Measurements from ENCODE around the gene PANK1.

The PANK1 gene

DNA sequence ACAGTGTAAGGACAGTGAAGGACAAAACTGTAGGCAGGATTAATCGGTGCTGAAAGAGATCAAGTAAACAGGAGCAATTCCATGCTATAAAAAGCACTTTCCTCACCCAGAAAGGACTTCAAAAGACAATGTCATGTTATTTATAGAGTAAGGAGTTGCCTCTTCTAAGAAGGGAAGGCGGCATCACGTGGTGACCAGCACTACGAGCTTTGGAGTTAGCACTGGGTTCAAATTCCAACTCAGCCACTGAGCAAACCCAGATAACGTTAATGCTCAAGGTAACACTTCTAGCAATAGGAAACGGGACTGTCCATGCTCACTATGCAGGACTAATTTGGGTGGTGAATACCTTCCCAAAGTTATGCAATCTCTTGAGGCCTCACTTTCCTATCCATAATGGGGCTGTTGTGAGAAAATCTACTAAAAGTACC, 715 bp upstream of the PANK1 start:
- Histone ChIP-seq H3K9ac (ENCODE audit: low read length) (peak overlapping the region; percentile 86), H3K4me1 (ENCODE audit: low read length) (peaks cover 27% of the 10 kb centered on the region), H3K4me3 (ENCODE audit: low read length) (peak overlapping the region; percentile 98), H3K27ac (ENCODE audit: low read length) (peak overlapping the region; percentile 78), H2AFZ (ENCODE audit: low read depth, low read length) (peak overlapping the region; percentile 97), H3K79me2 (ENCODE audit: low read length) (peaks cover 35% of the 10 kb centered on the region), H4K20me1 (ENCODE audit: insufficient read depth, low read length) (peaks cover 13% of the 10 kb centered on the region), H3K4me2 (ENCODE audit: low read length) (peak overlapping the region; percentile 85), H3K36me3 (replicated peaks; ENCODE audit: low read depth, low read length) (no peaks in the 10 kb centered on the region), H3K27me3 (ENCODE audit: low read depth, low read length) (no peaks in the 10 kb centered on the region), H3K9me3 (ENCODE audit: insufficient read depth, low read length) (peaks cover 3% of the 10 kb centered on the region; the same call in 1 of the 2 replicates)
- TF ChIP-seq EZH2phosphoT487 (IDR thresholded peaks at IDR 0.05; ENCODE audit: low read depth) = no peak
- TF ChIP-seq, protein P1, sequence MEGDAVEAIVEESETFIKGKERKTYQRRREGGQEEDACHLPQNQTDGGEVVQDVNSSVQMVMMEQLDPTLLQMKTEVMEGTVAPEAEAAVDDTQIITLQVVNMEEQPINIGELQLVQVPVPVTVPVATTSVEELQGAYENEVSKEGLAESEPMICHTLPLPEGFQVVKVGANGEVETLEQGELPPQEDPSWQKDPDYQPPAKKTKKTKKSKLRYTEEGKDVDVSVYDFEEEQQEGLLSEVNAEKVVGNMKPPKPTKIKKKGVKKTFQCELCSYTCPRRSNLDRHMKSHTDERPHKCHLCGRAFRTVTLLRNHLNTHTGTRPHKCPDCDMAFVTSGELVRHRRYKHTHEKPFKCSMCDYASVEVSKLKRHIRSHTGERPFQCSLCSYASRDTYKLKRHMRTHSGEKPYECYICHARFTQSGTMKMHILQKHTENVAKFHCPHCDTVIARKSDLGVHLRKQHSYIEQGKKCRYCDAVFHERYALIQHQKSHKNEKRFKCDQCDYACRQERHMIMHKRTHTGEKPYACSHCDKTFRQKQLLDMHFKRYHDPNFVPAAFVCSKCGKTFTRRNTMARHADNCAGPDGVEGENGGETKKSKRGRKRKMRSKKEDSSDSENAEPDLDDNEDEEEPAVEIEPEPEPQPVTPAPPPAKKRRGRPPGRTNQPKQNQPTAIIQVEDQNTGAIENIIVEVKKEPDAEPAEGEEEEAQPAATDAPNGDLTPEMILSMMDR (IDR thresholded peaks at IDR 0.05; ENCODE audit: low read depth, low read length) = no peak

DNA sequence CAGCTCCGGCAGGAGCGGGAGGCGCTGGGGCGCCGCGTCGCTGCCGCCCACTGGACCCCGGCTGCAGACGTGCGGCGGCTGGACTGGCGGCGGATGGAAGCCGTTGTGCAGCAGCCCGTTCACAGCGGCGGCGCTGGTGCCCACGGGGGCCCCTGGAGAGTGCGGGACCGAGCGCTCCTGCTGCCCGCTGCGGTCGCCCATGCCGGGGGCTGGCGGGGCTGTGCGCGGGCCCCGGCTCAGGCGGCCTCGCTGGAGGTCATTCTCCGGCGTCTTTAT, 413 bp downstream of the PANK1 start:
- peak overlapping the region; percentile 98 for H3K4me3 ChIP-seq (ENCODE audit: low read length)
- peaks cover 46% of the 10 kb centered on the region for H3K79me2 ChIP-seq (ENCODE audit: low read length)
- TF ChIP-seq, protein P1 (IDR thresholded peaks at IDR 0.05; ENCODE audit: low read depth, low read length) = no peak
- TF ChIP-seq EZH2phosphoT487 (IDR thresholded peaks at IDR 0.05; ENCODE audit: low read depth) = no peak

DNA sequence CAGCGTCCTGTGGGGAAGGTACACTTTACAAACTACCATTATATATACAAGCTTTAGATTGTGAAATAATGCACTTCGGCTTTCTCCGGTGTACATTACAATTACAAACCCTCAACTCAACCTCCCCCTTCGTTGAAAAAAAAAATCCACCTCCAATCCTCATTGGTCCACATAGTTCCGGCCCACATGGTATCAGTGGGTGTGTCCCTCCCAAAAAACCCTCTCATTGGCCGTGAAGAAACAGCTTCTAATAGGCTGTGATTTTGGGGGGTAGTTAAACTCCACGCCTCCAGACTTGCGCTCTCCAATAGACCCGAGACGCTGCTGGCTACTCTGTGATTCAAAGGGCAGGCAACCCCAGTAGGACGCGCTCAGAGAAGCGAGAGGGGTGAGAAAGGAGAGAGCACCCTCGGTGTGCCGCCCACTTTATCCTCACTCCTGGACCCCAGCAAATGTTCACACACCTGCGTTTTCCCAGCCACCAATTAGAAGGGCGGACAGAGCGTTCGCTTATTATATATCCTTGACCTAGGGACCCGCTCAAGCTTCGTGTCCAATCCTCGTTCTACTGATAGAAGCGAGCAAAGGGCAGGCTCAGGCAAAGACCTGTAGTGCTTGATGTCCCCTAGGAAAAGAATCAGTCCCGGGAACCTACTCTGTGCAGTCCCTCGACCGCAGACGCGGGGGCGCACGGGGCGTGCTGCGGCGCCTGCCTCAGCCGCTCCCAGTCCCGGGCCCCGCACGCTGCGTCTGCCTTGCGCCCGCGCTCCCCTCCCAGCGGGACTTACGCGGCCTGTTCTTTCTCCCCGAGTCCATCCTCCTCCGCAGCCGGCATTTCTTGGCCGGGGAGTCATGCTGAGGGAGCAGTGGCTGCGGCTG, 991 bp downstream of the PANK1 start:
- H3K79me2 ChIP-seq (ENCODE audit: low read length) = peaks cover 52% of the 10 kb centered on the region

More for the DNA sequence above, 413 bp downstream of the PANK1 start:
- peaks cover 20% of the 10 kb centered on the region for H4K20me1 ChIP-seq (ENCODE audit: insufficient read depth, low read length)
- peak overlapping the region; percentile 86 for H3K9ac ChIP-seq (ENCODE audit: low read length)
- peak overlapping the region; percentile 85 for H3K4me2 ChIP-seq (ENCODE audit: low read length)
- H3K9me3 ChIP-seq (ENCODE audit: insufficient read depth, low read length) = peaks cover 3% of the 10 kb centered on the region; the same call in 1 of the 2 replicates
- H3K27me3 ChIP-seq (ENCODE audit: low read depth, low read length) = no peaks in the 10 kb centered on the region
- no peaks in the 10 kb centered on the region for H3K36me3 ChIP-seq (replicated peaks; ENCODE audit: low read depth, low read length)
- peaks cover 27% of the 10 kb centered on the region for H3K4me1 ChIP-seq (ENCODE audit: low read length)
- H2AFZ ChIP-seq (ENCODE audit: low read depth, low read length) = 0 out of 2 replicates have a peak overlapping the region, but pooled peaks have one; percentile 25
- peak overlapping the region; percentile 78 for H3K27ac ChIP-seq (ENCODE audit: low read length)

DNA sequence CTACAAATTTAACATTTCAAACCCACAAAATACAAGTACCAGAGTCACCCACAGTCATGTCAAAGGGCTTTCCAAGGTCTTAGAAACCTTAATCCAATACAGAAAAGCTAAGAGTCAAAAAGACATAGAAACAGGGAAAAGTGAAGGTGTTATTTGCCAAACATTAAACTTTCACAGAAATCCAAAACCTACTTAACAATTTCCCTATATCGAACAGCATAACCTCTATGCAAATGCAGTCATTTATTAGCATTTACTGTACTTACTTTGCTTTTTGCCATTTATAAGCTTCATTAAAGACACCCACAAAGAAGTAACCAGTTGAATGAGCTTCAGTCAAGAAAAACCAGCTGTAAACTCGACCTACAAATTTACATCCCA, 1.6 kb downstream of the PANK1 start:
- Histone ChIP-seq H2AFZ (ENCODE audit: low read depth, low read length) (no peak overlapping the region; the same call in 1 of the 2 replicates), H3K4me1 (ENCODE audit: low read length) (peaks cover 27% of the 10 kb centered on the region), H3K79me2 (ENCODE audit: low read length) (peaks cover 56% of the 10 kb centered on the region), H3K27me3 (ENCODE audit: low read depth, low read length) (no peaks in the 10 kb centered on the region), H3K36me3 (replicated peaks; ENCODE audit: low read depth, low read length) (no peaks in the 10 kb centered on the region), H3K9ac (ENCODE audit: low read length) (peak overlapping the region; percentile 54), H3K4me2 (ENCODE audit: low read length) (peak overlapping the region; percentile 85), H3K4me3 (ENCODE audit: low read length) (peak overlapping the region; percentile 98), H3K9me3 (ENCODE audit: insufficient read depth, low read length) (no peaks in the 10 kb centered on the region), H4K20me1 (ENCODE audit: insufficient read depth, low read length) (peaks cover 25% of the 10 kb centered on the region), H3K27ac (ENCODE audit: low read length) (peak overlapping the region; percentile 26)
- TF ChIP-seq, protein P1 (IDR thresholded peaks at IDR 0.05; ENCODE audit: low read depth, low read length) = no peak
- no peak for TF ChIP-seq EZH2phosphoT487 (IDR thresholded peaks at IDR 0.05; ENCODE audit: low read depth)

More for the DNA sequence above, 991 bp downstream of the PANK1 start:
- Histone ChIP-seq H3K36me3 (replicated peaks; ENCODE audit: low read depth, low read length) (no peaks in the 10 kb centered on the region), H3K27ac (ENCODE audit: low read length) (peak overlapping the region; percentile 78), H2AFZ (ENCODE audit: low read depth, low read length) (peak overlapping the region; percentile 25; the same call in 1 of the 2 replicates), H3K9ac (ENCODE audit: low read length) (peak overlapping the region; percentile 86), H3K4me1 (ENCODE audit: low read length) (peaks cover 27% of the 10 kb centered on the region), H3K4me2 (ENCODE audit: low read length) (peak overlapping the region; percentile 85), H3K27me3 (ENCODE audit: low read depth, low read length) (no peaks in the 10 kb centered on the region), H4K20me1 (ENCODE audit: insufficient read depth, low read length) (peaks cover 25% of the 10 kb centered on the region), H3K4me3 (ENCODE audit: low read length) (peak overlapping the region; percentile 98), H3K9me3 (ENCODE audit: insufficient read depth, low read length) (peaks cover 2% of the 10 kb centered on the region; the same call in 1 of the 2 replicates)
- TF ChIP-seq EZH2phosphoT487 (IDR thresholded peaks at IDR 0.05; ENCODE audit: low read depth) = no peak
- TF ChIP-seq, protein P1 (IDR thresholded peaks at IDR 0.05; ENCODE audit: low read depth, low read length) = no peak
